ENCODE measurements around the gene ERBB4. TPM values are rescaled to one million over a fixed set of nuclear protein-coding genes. Genes with fewer than 3 reads are reported as not detected.

ERBB4 gene
- total and polyA plus RNA-seq, 2 of the 8 experiments (the other 6 are each of a cell fraction or from before 2014, with no cell fraction given) = 0.34 to 1.3 TPM

DNA sequence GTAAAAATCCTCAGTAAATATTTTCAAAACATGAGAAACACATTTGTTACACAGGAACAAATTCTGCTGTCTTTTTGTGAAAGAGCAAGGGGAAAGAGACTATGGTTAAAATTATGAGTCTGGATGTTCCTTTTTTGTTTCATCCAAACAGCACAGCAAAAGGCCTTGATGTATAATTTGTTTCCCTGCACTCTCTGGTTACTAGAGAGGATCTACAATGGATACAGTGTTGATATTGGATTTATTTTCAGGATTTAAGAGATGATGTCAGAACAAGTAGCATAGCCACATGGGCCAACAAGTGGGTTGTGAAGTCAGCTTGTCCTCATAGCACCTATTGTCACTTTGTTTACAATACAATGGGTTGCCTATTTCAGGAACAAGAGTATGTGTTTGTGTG is 11.3 kb upstream of the ERBB4 start:
- no peak overlapping the region for H4K5ac ChIP-seq (ENCODE audit: insufficient read length, low read depth, low read length)
- no peak overlapping the region for H4K8ac ChIP-seq (ENCODE audit: extremely low read depth, insufficient read depth, low read length)
- H2BK12ac ChIP-seq (ENCODE audit: low read depth, low read length) = no peak overlapping the region
- no peak overlapping the region for H2BK120ac ChIP-seq (replicated peaks; ENCODE audit: low read depth, low read length)
- no peak overlapping the region for H3K18ac ChIP-seq (ENCODE audit: extremely low read depth, low read length)
- H3K23ac ChIP-seq (ENCODE audit: insufficient read length) = no peak overlapping the region
- no peak overlapping the region for H4K91ac ChIP-seq (replicated peaks; ENCODE audit: insufficient read length, low read length)
- no peak for TF ChIP-seq CHD2 (IDR thresholded peaks at IDR 0.05; ENCODE audit: low read length)
- TF ChIP-seq ATF2 (IDR thresholded peaks at IDR 0.05; ENCODE audit: low read length) = no peak
- no peak for TF ChIP-seq CEBPB (IDR thresholded peaks at IDR 0.05; ENCODE audit: low read depth, low read length)
- no peak for TF ChIP-seq TAF7 (optimal IDR thresholded peaks at IDR 0.05; ENCODE audit: borderline replicate concordance, low read depth, low read length)
- no peak for TF ChIP-seq USF2 (IDR thresholded peaks at IDR 0.05; ENCODE audit: low read length)
- TF ChIP-seq SIX5 (IDR thresholded peaks at IDR 0.05; ENCODE audit: low read depth, low read length) = no peak
- no peak for TF ChIP-seq KDM1A (IDR thresholded peaks at IDR 0.05; ENCODE audit: borderline replicate concordance, low read length)
- TF ChIP-seq POU5F1 (IDR thresholded peaks at IDR 0.05; ENCODE audit: low read depth, low read length) = no peak
- TF ChIP-seq SP1 (IDR thresholded peaks at IDR 0.05; ENCODE audit: low read depth, low read length) = no peak
- TF ChIP-seq YY1 (IDR thresholded peaks at IDR 0.05; ENCODE audit: low read depth, low read length) = no peak
- no peak for TF ChIP-seq CBX8 (IDR thresholded peaks at IDR 0.05; ENCODE audit: borderline replicate concordance, low read depth, low read length)
- TF ChIP-seq SP4 (IDR thresholded peaks at IDR 0.05; ENCODE audit: low read length) = no peak
- no peak for TF ChIP-seq KDM5A (IDR thresholded peaks at IDR 0.05; ENCODE audit: low read length)
- no peak for TF ChIP-seq TCF12 (IDR thresholded peaks at IDR 0.05; ENCODE audit: low read depth, low read length)
- POLR2A ChIA-PET (ENCODE audit: partially characterized antibody) = interaction anchor here (1.3 kb wide), 1 partner anchor 11 kb away, joined by 3 read pairs; no protein-coding TSS in a partner anchor
- no peak overlapping the region for H3K27ac ChIP-seq (ENCODE audit: low read depth, low read length)
- H2AFZ ChIP-seq (ENCODE audit: low read length) = no peak overlapping the region
- H2AK5ac ChIP-seq (ENCODE audit: low read depth, low read length) = no peak overlapping the region
- H3K79me2 ChIP-seq (ENCODE audit: control insufficient read depth in 1 of 2, insufficient read depth in 2 of 2, low read length in 2 of 2) = no peaks in the 10 kb centered on the region
- H3K27me3 ChIP-seq (replicated peaks in 1 of 4; ENCODE audit: control insufficient read depth in 3 of 4, extremely low read depth in 1 of 4, insufficient read depth in 3 of 4, low read length in 3 of 4) = no peaks in the 10 kb centered on the region
- FAIRE-seq (no peak), DNase-seq (ENCODE audit: low read depth in 1 of 2, low spot score in 2 of 2) (no peak)
- H3K79me1 ChIP-seq (ENCODE audit: low read depth, low read length) = no peaks in the 10 kb centered on the region
- H3K14ac ChIP-seq (ENCODE audit: insufficient read length) = no peak overlapping the region
- H3K4me2 ChIP-seq (ENCODE audit: insufficient read depth in 1 of 2, low read depth in 2 of 2, low read length in 2 of 2) = no peak overlapping the region
- no peaks in the 10 kb centered on the region for H3K9me3 ChIP-seq (ENCODE audit: insufficient read depth in 2 of 2, low read depth in 1 of 2, low read length in 1 of 2)
- no peak overlapping the region for H2BK20ac ChIP-seq (ENCODE audit: low read length)
- no peak overlapping the region for H3K9ac ChIP-seq (replicated peaks in 1 of 4; ENCODE audit: extremely low read depth in 1 of 4, low read depth in 3 of 4, low read length in 3 of 4)
- H4K20me1 ChIP-seq (replicated peaks in 1 of 2; ENCODE audit: control insufficient read depth in 1 of 2, insufficient read depth in 2 of 2, low read length in 2 of 2) = no peaks in the 10 kb centered on the region
- no peaks in the 10 kb centered on the region for H3K36me3 ChIP-seq (ENCODE audit: control insufficient read depth in 2 of 4, insufficient read depth in 4 of 4, low read length in 3 of 4)
- no peak overlapping the region for H3K4me3 ChIP-seq (ENCODE audit: extremely low read depth in 1 of 4, insufficient read depth in 2 of 4, low read depth in 3 of 4, low read length in 4 of 4)
- H2BK5ac ChIP-seq (ENCODE audit: low read depth, low read length) = no peak overlapping the region
- H2BK15ac ChIP-seq (ENCODE audit: low read length) = no peak overlapping the region
- CTCF ChIA-PET (ENCODE audit: partially characterized antibody) = interaction anchor here (1.2 to 1.9 kb wide), 2 partner anchors 13 to 18 kb away, joined by 4 to 5 read pairs; no protein-coding TSS in a partner anchor
- no peak overlapping the region for H3K4ac ChIP-seq (replicated peaks; ENCODE audit: insufficient read length, low read depth, low read length)
- H3K4me1 ChIP-seq (replicated peaks in 1 of 4; ENCODE audit: control insufficient read depth in 3 of 4, insufficient read depth in 4 of 4, low read length in 3 of 4) = no peaks in the 10 kb centered on the region
- H3K56ac ChIP-seq (replicated peaks; ENCODE audit: insufficient read length, low read depth, low read length) = no peak overlapping the region
- peaks cover 5% of the 10 kb centered on the region; the same call in 1 of the 2 replicates for H3K23me2 ChIP-seq (ENCODE audit: low read depth, low read length)
